GM20000 (cell line): ENCODE measurements around the gene SYNGR3.

ENCODE experiments used
- DNase-seq: peaks from one replicate; pipeline ENCODE4 v3.0.0; 2012; ENCODE audit warnings: low spot score
- CTCF ChIP-seq: IDR thresholded peaks from 2 replicates; pipeline ENCODE4 v1.5.1; 2012; ENCODE audit warnings: mild to moderate bottlenecking, control low read depth; ENCODE audit errors: extremely low read depth, missing control alignments

Gene SYNGR3

GRCh38 chr16:1989209-1990100 is at the start of gene SYNGR3:
SYNGR3 (plus strand) TSS chr16:1989970; CDS start chr16:1990103, 133 bp downstream.
- DNase-seq = peak; percentile 68

GRCh38 chr16:1940273-1941161 is 49.3 kb upstream of the SYNGR3 start:
- no peak for TF ChIP-seq CTCF
- DNase-seq = no peak

More at GRCh38 chr16:1989209-1990100, at the start of gene SYNGR3:
- TF ChIP-seq CTCF = no peak

DNA sequence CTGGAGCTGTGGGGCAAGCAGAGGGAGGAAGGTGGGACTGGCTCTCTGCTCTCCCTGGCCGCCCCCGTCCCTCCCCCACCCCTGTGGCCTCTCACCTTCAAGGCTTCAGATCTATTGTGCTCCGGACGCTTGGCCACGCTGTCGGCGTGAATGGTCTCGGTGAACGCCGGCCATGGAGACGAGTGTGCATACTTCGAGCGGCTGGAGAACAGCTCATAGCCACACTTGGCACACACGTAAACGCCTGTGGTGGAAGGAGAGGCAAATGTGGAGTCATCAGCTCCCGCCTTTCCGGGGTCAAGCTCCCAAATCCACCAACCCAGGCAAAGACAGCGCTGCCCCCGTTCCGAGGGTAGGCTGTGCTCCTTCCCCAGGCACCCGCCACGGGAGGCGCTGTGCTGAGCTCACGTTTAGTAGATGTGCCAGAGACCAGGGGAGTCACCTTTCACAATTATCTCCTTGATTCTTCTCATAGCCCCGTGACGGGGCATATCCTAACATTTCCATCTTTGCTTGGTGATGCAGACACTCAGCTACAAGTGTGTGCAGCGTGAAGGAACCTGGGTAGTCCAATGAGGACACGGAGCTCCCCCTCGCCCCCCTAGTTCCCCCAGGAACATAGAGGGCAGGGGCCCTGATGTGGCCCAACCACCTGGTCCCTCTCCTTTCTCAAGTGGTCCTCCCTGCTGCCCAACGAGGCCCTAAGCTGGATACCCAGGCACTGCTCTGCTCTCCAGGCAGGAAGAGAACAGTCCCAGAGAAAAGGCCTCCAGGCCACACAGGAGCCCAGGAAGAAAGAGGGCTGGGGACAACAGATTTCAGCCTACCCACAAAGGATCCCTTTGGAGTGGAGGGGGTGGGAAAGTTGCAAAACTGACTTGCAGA is 48.4 kb upstream of the SYNGR3 start:
- no peak for TF ChIP-seq CTCF
- DNase-seq = no peak

- no peak for TF ChIP-seq CTCF
- DNase-seq = no peak
These were observed 47.5 kb upstream of the SYNGR3 start for GRCh38 chr16:1942047-1942809.

DNA sequence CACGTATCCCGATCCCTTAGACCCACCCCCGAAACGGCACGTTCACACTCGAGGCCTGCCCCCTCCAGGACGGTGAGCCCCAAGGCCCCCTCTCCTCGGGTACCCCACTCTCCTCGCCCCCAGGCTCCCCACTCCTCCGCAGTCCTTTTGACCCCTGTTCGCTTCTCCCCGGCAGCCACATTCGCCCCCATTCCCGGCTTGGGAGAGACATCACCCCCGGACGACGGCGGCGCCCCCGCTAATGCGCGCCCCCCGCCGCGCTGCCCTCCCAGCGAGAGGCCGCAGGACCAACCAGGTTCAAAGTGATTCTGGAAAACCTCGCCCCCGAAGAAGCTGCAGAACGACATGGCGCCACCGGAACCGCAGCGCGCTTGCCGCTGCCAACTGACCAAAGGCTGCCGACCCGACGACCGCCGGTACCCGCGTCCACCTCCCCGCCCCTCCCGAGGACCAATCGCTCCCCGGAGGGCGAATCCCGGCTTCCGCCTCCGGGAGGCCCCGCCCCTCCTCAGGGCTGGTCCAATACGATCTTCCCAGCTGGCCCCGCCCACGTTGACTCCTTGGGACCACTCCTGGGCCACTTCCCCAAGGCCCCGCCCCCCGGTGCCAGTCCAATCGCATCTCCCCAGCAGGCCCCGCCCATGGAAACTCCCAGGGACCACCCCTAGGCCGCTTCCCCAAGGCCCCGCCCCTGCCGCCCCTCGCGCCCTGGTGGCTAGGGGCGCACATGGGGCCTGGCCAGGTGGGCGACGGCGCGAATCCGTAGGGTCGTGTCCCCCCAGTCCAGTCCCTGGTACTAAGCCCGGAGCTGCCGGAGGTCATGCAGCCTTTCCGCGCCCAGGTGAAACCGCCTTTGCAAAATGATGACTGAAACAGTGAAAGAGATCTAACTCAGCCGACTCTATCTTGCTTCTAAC is 46.7 kb upstream of the SYNGR3 start, which contains the start of gene MSRB1:
Gene MSRB1 (minus strand): TSS at position 390 of the 917 bp plus-strand sequence. CDS start 43 bp downstream, at position 347.
- TF ChIP-seq CTCF = no peak
- DNase-seq = peak; percentile 100
